NCI-H2227 (cell line): ENCODE measurements around the gene TSPAN1.
"Not testable (repeated sequence)": the region's sequence is repeated elsewhere in the genome, so short reads cannot be mapped to it uniquely, and the experiment has no call there.

Experiments
- DNase-seq: peaks from one replicate; lab custom pipeline; 2025; ENCODE audit not compliant: unreplicated experiment; lab: John Stamatoyannopoulos, UW

TSPAN1 gene

DNA sequence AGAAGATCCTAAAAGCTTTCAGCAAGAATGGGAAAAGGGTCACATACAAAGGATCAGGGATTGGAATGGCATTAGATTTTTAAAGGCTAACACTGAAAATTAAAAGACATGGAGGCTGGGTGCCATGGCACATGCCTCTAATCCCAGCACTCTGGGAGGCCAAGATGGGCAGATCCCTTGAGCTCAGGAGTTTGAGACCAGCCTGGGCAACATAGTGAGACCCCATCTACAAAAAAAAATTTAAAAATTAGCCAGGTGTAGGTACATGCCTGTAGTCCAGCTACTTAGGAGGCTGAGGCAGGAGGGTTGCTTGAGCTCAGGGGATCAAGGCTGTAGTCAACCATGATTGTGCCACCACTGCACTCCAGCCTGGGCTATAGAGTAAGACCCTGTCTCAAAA lies 40.6 kb downstream of the TSPAN1 start:
- DNase-seq: no peak

DNA sequence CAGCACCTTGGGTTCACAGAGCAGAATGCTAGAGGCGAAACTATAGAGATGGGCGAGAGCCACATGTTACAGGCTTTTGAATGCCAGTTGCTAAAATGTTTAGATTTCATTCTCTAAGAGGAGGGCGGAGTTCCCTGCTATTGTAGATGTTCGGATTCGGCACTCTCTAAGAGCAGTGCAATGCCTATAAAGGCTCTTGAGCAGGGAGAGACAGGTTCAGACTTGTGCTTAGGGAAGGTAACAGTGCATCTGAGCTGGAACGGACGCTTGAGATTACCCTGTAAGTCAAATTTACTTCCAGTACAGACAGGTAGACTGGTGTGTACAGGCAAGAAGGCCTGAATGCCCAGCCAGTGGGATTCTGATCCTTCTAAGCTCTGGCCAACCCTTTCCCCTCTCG lies 43.6 kb downstream of the TSPAN1 start:
- peak; percentile 48 for DNase-seq

DNA sequence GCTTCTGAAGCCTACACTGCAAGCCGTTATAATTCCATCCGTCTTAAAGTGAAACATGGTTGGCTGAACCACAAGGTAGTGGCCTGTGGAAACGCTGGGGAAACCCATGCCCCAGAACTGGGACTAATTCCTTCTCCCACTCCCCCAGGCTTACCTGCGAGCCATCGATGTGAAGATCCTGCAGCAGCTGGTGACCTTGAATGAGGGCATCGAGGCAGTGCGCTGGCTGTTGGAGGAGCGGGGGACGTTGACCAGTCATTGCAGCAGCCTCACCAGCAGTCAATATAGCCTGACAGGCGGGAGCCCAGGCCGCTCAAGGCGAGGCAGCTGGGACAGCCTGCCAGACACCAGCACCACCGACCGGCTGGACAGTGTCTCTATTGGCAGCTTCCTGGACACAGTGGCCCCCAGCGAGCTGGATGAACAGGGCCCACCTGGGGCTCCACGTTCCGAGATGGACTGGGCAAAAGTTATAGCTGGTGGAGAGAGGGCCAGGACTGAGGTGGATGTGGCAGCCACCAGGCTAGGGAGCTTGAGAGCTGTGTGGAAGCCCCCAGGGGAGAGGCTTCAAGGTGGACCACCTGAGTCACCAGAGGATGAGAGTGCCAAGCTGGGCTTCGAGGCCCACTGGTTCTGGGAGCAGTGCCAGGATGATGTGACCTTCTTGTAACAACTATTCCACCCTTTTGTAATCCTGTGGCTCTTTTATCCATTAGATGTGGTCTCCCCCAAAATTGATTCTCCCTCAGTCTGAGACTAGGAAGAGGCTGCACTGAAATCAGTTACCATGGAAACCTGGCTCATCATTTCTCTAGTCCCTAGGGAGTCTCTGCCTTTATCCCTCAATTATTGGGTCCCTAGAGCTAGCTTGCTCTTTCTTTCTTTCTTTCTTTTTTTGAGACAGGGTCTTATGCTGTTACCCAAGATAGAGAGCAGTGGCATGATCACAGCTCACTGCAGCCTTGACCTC lies 44.9 kb downstream of the TSPAN1 start:
- peak; percentile 27 for DNase-seq

DNA sequence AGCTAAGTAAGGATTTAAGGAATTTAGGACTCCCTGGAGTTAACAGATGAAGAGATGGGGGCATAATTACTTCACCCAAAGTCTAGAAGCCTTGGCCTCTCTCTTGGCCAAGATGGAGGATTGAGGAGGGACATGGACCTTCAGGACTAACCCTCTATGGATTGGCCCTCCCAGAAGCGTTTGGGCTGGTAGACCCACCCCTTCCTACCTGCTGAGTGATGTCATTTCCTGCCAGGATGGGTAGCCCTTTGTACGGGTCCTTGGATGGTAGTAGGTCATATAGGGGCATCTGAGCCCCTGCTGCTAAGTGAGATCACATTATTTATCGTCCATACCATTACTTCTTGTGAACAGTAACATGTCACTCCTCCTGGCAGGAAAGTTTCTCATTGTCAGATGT lies 45.9 kb downstream of the TSPAN1 start:
- no peak for DNase-seq

DNA sequence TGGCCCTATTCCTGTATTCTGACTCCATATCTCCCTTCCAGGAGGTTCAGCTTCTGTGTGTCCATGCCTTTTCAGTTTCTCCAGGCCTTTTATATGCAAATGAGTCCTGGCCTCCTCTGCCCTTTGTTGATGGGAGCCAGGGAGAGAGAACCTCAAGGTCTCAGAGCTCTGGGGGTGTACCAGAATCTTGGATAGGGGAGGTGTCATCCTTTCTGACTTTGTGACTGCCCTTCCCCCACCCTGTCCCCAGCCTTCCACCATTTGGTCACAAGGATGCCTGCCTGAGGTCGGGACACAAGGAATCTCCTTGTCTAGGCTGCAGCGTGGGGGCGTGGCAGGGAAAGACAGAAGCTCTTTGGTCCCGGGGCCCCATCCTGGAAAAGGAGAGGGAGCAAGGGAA lies 46.9 kb downstream of the TSPAN1 start:
- no peak for DNase-seq

DNA sequence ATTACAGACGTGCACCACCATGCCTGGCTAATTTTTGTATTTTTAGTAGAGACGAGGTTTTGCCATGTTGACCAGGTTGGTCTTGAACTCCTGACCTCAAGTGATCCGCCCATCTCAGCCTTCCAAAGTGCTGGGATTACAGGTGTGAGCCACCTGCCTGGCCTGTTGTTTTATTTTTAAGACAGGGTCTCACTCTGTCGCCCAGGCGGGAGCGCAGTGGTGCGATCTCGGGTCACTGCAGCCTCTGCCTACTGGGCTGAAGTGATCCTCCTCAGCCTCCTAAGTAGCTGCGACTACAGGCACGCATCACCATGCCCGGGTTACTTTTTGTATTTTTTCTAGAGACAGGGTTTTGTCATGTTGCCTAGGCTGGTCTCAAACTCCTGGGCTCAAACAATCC lies 48.2 kb downstream of the TSPAN1 start:
- DNase-seq: not testable (repeated sequence)

DNA sequence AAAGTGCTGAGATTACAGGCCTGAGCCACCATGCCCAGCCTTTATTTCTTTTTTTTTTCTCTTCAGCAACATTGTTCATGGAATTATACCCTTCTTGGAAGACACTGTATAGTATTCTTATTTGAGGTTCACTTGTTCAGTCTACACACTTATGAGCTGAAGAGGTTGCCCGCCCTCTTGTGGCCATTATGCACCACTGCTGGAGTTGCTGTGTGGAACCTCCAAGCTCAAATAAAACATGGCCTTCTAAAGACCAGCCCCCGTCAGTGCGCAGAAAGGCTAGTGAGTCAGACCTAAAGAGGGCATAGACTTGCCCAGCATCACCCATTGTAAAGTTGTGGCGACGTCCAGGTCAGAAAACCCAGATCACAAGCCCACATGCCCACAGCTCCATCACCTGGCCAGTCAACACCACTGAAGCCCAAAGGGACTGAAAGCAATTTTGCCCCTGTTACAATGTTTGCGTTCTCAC lies 48.6 kb downstream of the TSPAN1 start:
- DNase-seq: peak; percentile 87

DNA sequence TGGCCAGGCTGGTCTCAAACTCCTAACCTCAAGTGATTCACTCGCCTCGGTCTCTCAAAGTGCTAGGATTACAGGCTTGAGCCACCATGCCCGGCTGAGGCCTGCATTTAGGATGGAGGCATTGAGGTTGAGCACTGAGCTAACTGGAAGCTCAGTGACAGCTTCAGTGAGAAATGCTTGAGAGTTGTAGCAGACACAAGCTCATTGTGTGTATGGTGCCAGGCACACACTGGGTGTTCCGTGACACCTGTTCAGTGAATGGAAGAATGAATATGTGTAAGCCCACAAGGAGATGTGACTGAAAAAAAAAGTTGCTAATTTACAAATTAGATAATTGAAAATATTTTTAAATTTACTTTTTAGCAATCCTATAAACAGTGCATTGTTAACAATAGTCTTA lies 50.1 kb downstream of the TSPAN1 start:
- no peak for DNase-seq

DNA sequence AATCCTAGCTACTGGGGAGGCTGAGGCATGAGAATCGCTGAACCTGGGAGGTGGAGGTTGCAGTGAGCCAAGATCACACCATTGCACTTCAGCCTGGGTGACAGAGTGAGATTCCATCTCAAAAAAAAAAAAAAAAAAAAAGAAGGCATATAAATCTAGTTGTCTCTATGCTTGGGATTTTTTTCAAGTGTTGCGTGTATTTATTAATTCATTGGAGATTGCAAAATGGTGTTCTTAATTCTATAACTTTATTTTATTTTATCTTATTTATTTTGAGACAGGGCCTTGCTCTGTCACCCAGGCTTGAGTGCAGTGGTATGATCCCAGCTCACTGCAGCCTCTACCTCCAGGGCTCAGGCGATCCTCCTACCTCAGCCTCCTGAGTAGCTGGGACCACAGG lies 56.3 kb downstream of the TSPAN1 start:
- not testable (repeated sequence) for DNase-seq
